Ascending aorta (tissue), 1 donor: Measurements from ENCODE around the gene DYNLT3. TPM values are rescaled to one million over a fixed set of nuclear protein-coding genes. Genes with fewer than 3 reads are reported as not detected.

ENCODE experiments used
- total RNA-seq: library from RNA; depleted of rRNA; stranded (reverse); fragments of >200 nt; gene quantifications from one replicate; pipeline ENCODE4 v1.1.0, GENCODE V29; 2016

DYNLT3 gene
- total RNA-seq, 1 donor from 2014 or later: 32.2 TPM

Other genes starting within 250 kb of the DYNLT3 start
- gene XK, start 161.8 kb downstream of the DYNLT3 start, total RNA-seq: 0.53 TPM
- 19.7 TPM for gene CYBB, start 67.5 kb downstream of the DYNLT3 start, total RNA-seq
- gene SYTL5, start 159.0 kb upstream of the DYNLT3 start, total RNA-seq: not detected